A673 (cell line): ENCODE measurements around the gene NLK.

Source experiments
- EZH2 ChIP-seq: fragments of 200-600 bp; sonication (generic); IDR thresholded peaks from 2 replicates; pipeline ENCODE4 v1.6.1; 2017; ENCODE audit warnings: borderline replicate concordance, low read depth, mild to moderate bottlenecking, mixed read lengths, antibody characterized with exemption, low read length; ENCODE audit not compliant: poor library complexity, severe bottlenecking
- TF ChIP-seq, protein P1 (sequence below): fragments of 300-800, 200-600 bp; sonication (generic); conservative IDR thresholded peaks from 2 replicates; pipeline ENCODE4 v1.5.1; 2017; ENCODE audit warnings: low read depth, mild to moderate bottlenecking, antibody characterized with exemption, low read length, moderate library complexity, mixed read lengths

DNA sequence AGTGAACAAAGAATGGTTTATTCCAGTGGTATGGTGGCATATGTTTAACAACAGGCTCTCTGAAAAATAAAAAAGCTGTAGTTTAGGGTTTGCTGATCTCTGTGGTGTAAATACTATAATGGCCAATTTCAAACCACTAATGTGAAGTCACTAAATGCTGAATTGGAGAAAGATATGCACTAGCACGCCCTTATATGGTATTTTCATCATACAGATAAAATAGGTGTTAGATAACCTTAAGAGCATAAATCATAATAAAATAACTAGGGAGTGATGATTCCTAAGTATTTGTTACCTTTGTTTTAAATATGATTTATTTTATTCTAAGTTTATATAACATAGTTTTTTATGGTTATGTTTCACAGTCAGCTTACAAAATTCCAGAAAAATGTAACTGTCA lies 17.2 kb downstream of the NLK start:
- TF ChIP-seq, protein P1, sequence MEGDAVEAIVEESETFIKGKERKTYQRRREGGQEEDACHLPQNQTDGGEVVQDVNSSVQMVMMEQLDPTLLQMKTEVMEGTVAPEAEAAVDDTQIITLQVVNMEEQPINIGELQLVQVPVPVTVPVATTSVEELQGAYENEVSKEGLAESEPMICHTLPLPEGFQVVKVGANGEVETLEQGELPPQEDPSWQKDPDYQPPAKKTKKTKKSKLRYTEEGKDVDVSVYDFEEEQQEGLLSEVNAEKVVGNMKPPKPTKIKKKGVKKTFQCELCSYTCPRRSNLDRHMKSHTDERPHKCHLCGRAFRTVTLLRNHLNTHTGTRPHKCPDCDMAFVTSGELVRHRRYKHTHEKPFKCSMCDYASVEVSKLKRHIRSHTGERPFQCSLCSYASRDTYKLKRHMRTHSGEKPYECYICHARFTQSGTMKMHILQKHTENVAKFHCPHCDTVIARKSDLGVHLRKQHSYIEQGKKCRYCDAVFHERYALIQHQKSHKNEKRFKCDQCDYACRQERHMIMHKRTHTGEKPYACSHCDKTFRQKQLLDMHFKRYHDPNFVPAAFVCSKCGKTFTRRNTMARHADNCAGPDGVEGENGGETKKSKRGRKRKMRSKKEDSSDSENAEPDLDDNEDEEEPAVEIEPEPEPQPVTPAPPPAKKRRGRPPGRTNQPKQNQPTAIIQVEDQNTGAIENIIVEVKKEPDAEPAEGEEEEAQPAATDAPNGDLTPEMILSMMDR: no peak
- TF ChIP-seq EZH2: no peak
